Measurements from ENCODE around the gene TMEM260. TPM values are rescaled to one million over a fixed set of nuclear protein-coding genes. Genes with fewer than 3 reads are reported as not detected.
"Not testable (repeated sequence)": the region's sequence is repeated elsewhere in the genome, so short reads cannot be mapped to it uniquely, and the experiment has no call there.

Gene TMEM260
- total and polyA plus RNA-seq, 2 donors (not counting 3 experiments of a cell fraction or from before 2014, with no cell fraction given): 9.1 to 16.2 TPM

GRCh38 chr14:56666716-56667115 is 87.1 kb downstream of the TMEM260 start:
- no peak for TF ChIP-seq MAX (IDR thresholded peaks at IDR 0.05; ENCODE audit: insufficient read depth, insufficient read length)
- TF ChIP-seq POLR2A (IDR thresholded peaks at IDR 0.05; ENCODE audit: low read depth, low read length): no peak
- peak; percentile 80 for TF ChIP-seq FOS (IDR thresholded peaks at IDR 0.05; ENCODE audit: borderline replicate concordance, insufficient read depth, low read length)
- no peak for TF ChIP-seq GATA2 (IDR thresholded peaks at IDR 0.05; ENCODE audit: insufficient read depth, insufficient read length, low read depth, low read length)
- no peak for TF ChIP-seq POLR2AphosphoS5 (IDR thresholded peaks at IDR 0.05; ENCODE audit: insufficient read depth, low read depth, low read length)
- no peak for TF ChIP-seq MYC (IDR thresholded peaks at IDR 0.05; ENCODE audit: low read depth, low read length)
- TF ChIP-seq JUN (IDR thresholded peaks at IDR 0.05; ENCODE audit: borderline replicate concordance, insufficient read depth, insufficient read length, low read depth): peak; percentile 47
- H3K4me2 ChIP-seq (ENCODE audit: insufficient read depth, low read length): no peak overlapping the region
- no TSS peak for BruUV-seq (replicated peaks)

GRCh38 chr14:56667290-56667689 is 87.7 kb downstream of the TMEM260 start:
- dilution Hi-C loops (cut with MboI; ENCODE audit: extremely low pct_ligation_motif_present, low sequenced_read_pairs); H3K9me1 ChIP-seq (replicated peaks; ENCODE audit: control insufficient read depth, extremely low read depth, insufficient read depth, low read length); H3K4me2 ChIP-seq (ENCODE audit: insufficient read depth, low read length); H3K9me3 ChIP-seq (replicated peaks; ENCODE audit: control insufficient read depth, insufficient read depth, low read length); CTCF ChIA-PET; H2AFZ ChIP-seq (ENCODE audit: low read depth, low read length); FAIRE-seq; DNase-seq (ENCODE audit: low read depth, low spot score); H3K9ac ChIP-seq (replicated peaks; ENCODE audit: extremely low read depth, insufficient read depth, low read length); H3K36me3 ChIP-seq (ENCODE audit: control insufficient read depth in 2 of 2, extremely low read depth in 1 of 2, insufficient read depth in 2 of 2, low read length in 2 of 2); POLR2A ChIA-PET; H3K79me2 ChIP-seq (ENCODE audit: control insufficient read depth, insufficient read depth, low read length); BruUV-seq (replicated peaks); H3K4me3 ChIP-seq (replicated peaks in 1 of 3; ENCODE audit: insufficient read depth in 1 of 3, low read depth in 1 of 3, low read length in 3 of 3); H3K4me1 ChIP-seq (ENCODE audit: control insufficient read depth, extremely low read depth, insufficient read depth, low read length); H3K27me3 ChIP-seq (ENCODE audit: control insufficient read depth in 2 of 2, insufficient read depth in 2 of 2, low read length in 2 of 2); H4K20me1 ChIP-seq (replicated peaks; ENCODE audit: control insufficient read depth, extremely low read depth, insufficient read depth, low read length); H3K27ac ChIP-seq (ENCODE audit: insufficient read depth, low read depth, low read length): not testable (repeated sequence)
- intact Hi-C loops (cut with micrococcal nuclease): loop anchor here (10.0 kb wide), 1 partner anchor 208 kb away; no protein-coding TSS in a partner anchor

More at GRCh38 chr14:56666716-56667115, 87.1 kb downstream of the TMEM260 start:
- no peaks in the 10 kb centered on the region for H4K20me1 ChIP-seq (replicated peaks; ENCODE audit: control insufficient read depth, extremely low read depth, insufficient read depth, low read length)
- POLR2A ChIA-PET: no interaction called here
- dilution Hi-C loops (cut with MboI; ENCODE audit: extremely low pct_ligation_motif_present, low sequenced_read_pairs) (no loop called here), intact Hi-C loops (cut with micrococcal nuclease) (loop anchor here (10.0 kb wide), 1 partner anchor 208 kb away; no protein-coding TSS in a partner anchor)
- no peak overlapping the region for H3K9ac ChIP-seq (replicated peaks; ENCODE audit: extremely low read depth, insufficient read depth, low read length)
- no peaks in the 10 kb centered on the region for H3K36me3 ChIP-seq (ENCODE audit: control insufficient read depth in 2 of 2, extremely low read depth in 1 of 2, insufficient read depth in 2 of 2, low read length in 2 of 2)
- H3K4me3 ChIP-seq (replicated peaks in 1 of 3; ENCODE audit: insufficient read depth in 1 of 3, low read depth in 1 of 3, low read length in 3 of 3): no peak overlapping the region
- no peaks in the 10 kb centered on the region for H3K79me2 ChIP-seq (ENCODE audit: control insufficient read depth, insufficient read depth, low read length)
- no peaks in the 10 kb centered on the region for H3K9me1 ChIP-seq (replicated peaks; ENCODE audit: control insufficient read depth, extremely low read depth, insufficient read depth, low read length)
- H3K9me3 ChIP-seq (replicated peaks; ENCODE audit: control insufficient read depth, insufficient read depth, low read length): no peaks in the 10 kb centered on the region
- CTCF ChIA-PET: no interaction called here
- FAIRE-seq (peak; percentile 67), DNase-seq (ENCODE audit: low read depth, low spot score) (peak; percentile 15)
- no peaks in the 10 kb centered on the region for H3K27me3 ChIP-seq (ENCODE audit: control insufficient read depth in 2 of 2, insufficient read depth in 2 of 2, low read length in 2 of 2)
- no peak overlapping the region for H3K27ac ChIP-seq (ENCODE audit: insufficient read depth, low read depth, low read length)
- H2AFZ ChIP-seq (ENCODE audit: low read depth, low read length): no peak overlapping the region
- no peaks in the 10 kb centered on the region for H3K4me1 ChIP-seq (ENCODE audit: control insufficient read depth, extremely low read depth, insufficient read depth, low read length)
